PC-3 (cell line): ENCODE data around the gene MUTYH. TPM values are rescaled to one million over a fixed set of nuclear protein-coding genes. Genes with fewer than 3 reads are reported as not detected.
A peak's percentile ranks its signal among the peaks of the same experiment; 100 is the strongest.

Experiments used
- ATAC-seq: fragments of 200-7000 bp; cut with Tn5 transposase; 2 replicates; pipeline ENCODE4 v1.9.1; 2020; ENCODE audit warnings: mild to moderate bottlenecking, moderate library complexity
- BruUV-seq: library from RNA; stranded (reverse); fragments of 400-500 nt; replicated peaks from 2 replicates; lab custom pipeline; 2021; lab: Mats Ljungman, UMichigan
- CTCF ChIA-PET: fragments of 300-600 bp; sonication (Branson Sonifier 250); formaldehyde crosslinking; loops from one replicate; lab custom pipeline; 2022; ENCODE audit warnings: antibody characterized with exemption; lab: Charles Lee
- POLR2A ChIA-PET: fragments of 300-600 bp; sonication (Branson Sonifier 250); formaldehyde crosslinking; loops from one replicate; lab custom pipeline; 2022; ENCODE audit warnings: antibody characterized with exemption; ENCODE audit not compliant: unreplicated experiment; lab: Charles Lee
- DNase-seq: peaks from one replicate; pipeline ENCODE4 v3.0.0-alpha.2; 2015
- H2AFZ ChIP-seq: fragments of 300-600 bp; sonication (generic); 2 replicates; pipeline ENCODE4 v1.6.0; 2016; ENCODE audit warnings: antibody characterized with exemption, low read length
- H3F3A ChIP-seq: fragments of 300-600 bp; sonication (generic); one replicate; pipeline ENCODE4 v1.6.0; 2017; ENCODE audit warnings: antibody characterized with exemption, low read length, control low read depth, mild to moderate bottlenecking; ENCODE audit not compliant: unreplicated experiment
- H3K27ac ChIP-seq: fragments of 300-600 bp; sonication (generic); 2 replicates; pipeline ENCODE4 v1.5.1; 2016; ENCODE audit warnings: mild to moderate bottlenecking, low read length
- H3K27me3 ChIP-seq: fragments of 300-600 bp; sonication (generic); 2 replicates; pipeline ENCODE4 v1.6.1; 2016; ENCODE audit warnings: low read length, mixed read lengths
- H3K36me3 ChIP-seq: fragments of 300-600 bp; sonication (generic); 2 replicates; pipeline ENCODE4 v1.6.1; 2016; ENCODE audit warnings: low read depth, mixed run types, low read length, mixed read lengths
- H3K4me1 ChIP-seq: fragments of 300-600 bp; sonication (generic); 2 replicates; pipeline ENCODE4 v1.5.1; 2016; ENCODE audit warnings: low read length; ENCODE audit not compliant: insufficient read depth
- H3K4me2 ChIP-seq: fragments of 300-600 bp; sonication (generic); 2 replicates; pipeline ENCODE4 v1.6.0; 2016; ENCODE audit warnings: low read length
- H3K4me3 ChIP-seq: fragments of 300-600 bp; sonication (generic); 2 replicates; pipeline ENCODE4 v1.5.1; 2016; ENCODE audit warnings: mild to moderate bottlenecking, low read length, mixed read lengths
- H3K79me2 ChIP-seq: fragments of 300-600 bp; sonication (generic); 2 replicates; pipeline ENCODE4 v1.6.1; 2017; ENCODE audit warnings: low read length, mixed read lengths
- H3K9ac ChIP-seq: fragments of 300-600 bp; sonication (generic); 2 replicates; pipeline ENCODE4 v1.6.0; 2016; ENCODE audit warnings: mild to moderate bottlenecking, low read length
- H3K9me2 ChIP-seq: fragments of 300-600 bp; sonication (generic); replicated peaks from 2 replicates; pipeline ENCODE4 v1.6.1; 2016; ENCODE audit warnings: mixed run types, low read length, mixed read lengths
- H3K9me3 ChIP-seq: fragments of 300-600 bp; sonication (generic); 2 replicates; pipeline ENCODE4 v1.6.1; 2016; ENCODE audit warnings: low read length, mixed read lengths
- H4K20me1 ChIP-seq: fragments of 300-600 bp; sonication (generic); 2 replicates; pipeline ENCODE4 v1.6.1; 2016; ENCODE audit warnings: low read length, mixed read lengths
- CTCF ChIP-seq: fragments of 300-600 bp; sonication (generic); conservative IDR thresholded peaks from 2 replicates; pipeline ENCODE4 v1.5.1; 2017; ENCODE audit warnings: antibody characterized with exemption, low read depth, mild to moderate bottlenecking, low read length
- EZH2 ChIP-seq: fragments of 300-600 bp; sonication (generic); IDR thresholded peaks from one replicate; pipeline ENCODE4 v1.6.1; 2017; ENCODE audit warnings: antibody characterized with exemption, mild to moderate bottlenecking, low read length; ENCODE audit not compliant: unreplicated experiment
- EZH2phosphoT487 ChIP-seq: fragments of 300-600 bp; sonication (generic); IDR thresholded peaks from 2 replicates; pipeline ENCODE4 v1.6.1; 2018; ENCODE audit warnings: mild to moderate bottlenecking, antibody characterized with exemption, low read length, borderline replicate concordance
- intact Hi-C: fragments of 100-400 bp; cut with micrococcal nuclease; formaldehyde crosslinking; loops from 2 replicates; pipeline ENCODE4 v1.9.0; 2023
- total RNA-seq: library from RNA; depleted of rRNA; stranded (reverse); fragments of >200 nt; gene quantifications from 2 replicates; pipeline ENCODE4 v1.2.3, GENCODE V29; 2014

Gene MUTYH
- total RNA-seq, 1 experiment from 2014 or later: 22.8 TPM

DNA sequence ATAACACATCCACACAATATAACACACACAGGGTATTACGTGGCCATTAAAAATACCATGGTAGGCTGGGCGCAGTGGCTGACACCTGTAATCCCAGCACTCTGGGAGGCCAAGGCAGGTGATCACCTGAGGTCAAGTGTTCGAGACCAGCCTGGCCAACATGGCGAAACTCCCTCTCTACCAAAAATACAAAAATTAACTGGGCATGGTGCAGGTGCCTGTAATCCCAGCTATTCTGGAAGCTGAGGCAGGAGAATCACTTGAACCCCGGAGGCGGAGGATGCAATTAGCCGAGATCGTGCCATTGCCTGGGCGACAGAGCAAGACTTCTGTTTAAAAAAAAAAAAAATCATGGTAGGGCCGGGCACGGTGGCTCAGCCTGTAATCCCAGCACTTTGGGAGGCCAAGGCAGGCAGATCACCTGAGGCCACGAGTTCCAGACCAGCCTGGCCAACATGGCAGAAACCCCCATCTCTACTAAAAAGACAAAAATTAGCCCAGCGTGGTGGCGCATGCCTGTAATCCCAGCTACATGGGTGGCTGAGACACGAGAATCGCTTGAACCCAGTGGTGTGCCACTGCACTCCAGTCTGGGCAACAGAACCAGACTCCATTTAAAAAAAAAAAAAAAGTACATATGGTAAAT, 37.6 kb downstream of the MUTYH start:
- no peaks in the 10 kb centered on the region for H3K9me2 ChIP-seq
- no peaks in the 10 kb centered on the region for H3K36me3 ChIP-seq
- intact Hi-C loops: loop anchor here (1.0 to 5.0 kb wide), 6 partner anchors 38 to 510 kb away; partner anchors contain the start of genes MUTYH, TESK2, TOE1 and UROD
- peak overlapping the region; percentile 73 for H3K4me3 ChIP-seq
- ChIA-PET POLR2A (interaction anchor here (0.6 to 1.1 kb wide), 3 partner anchors 270 to 503 kb away, joined by 4 to 52 read pairs (median 15); partner anchors contain the start of genes PLK3 and UROD), CTCF (interaction anchor here (0.5 to 1.4 kb wide), 9 partner anchors 18 to 291 kb away, joined by 4 to 28 read pairs (median 13); partner anchors contain the start of genes HECTD3, MUTYH, TESK2 and TOE1)
- no peak for ATAC-seq
- no TSS peak for BruUV-seq
- no peak for TF ChIP-seq EZH2phosphoT487
- no peak for TF ChIP-seq EZH2
- TF ChIP-seq CTCF: no peak
- H3F3A ChIP-seq: peaks cover 7% of the 10 kb centered on the region
- no peaks in the 10 kb centered on the region for H3K9me3 ChIP-seq
- H3K4me1 ChIP-seq: peaks cover 22% of the 10 kb centered on the region
- DNase-seq: no peak
- H2AFZ ChIP-seq: peak overlapping the region; percentile 79; the same call in 1 of the 2 replicates
- peak overlapping the region; percentile 80 for H3K9ac ChIP-seq
- peak overlapping the region; percentile 84 for H3K4me2 ChIP-seq
- no peaks in the 10 kb centered on the region for H3K27me3 ChIP-seq
- 0 out of 2 replicates have a peak, but pooled peaks cover 5% of the 10 kb centered on the region for H3K79me2 ChIP-seq
- H4K20me1 ChIP-seq: no peaks in the 10 kb centered on the region
- H3K27ac ChIP-seq: peak overlapping the region; percentile 65; the same call in 1 of the 2 replicates

GRCh38 chr1:45300669-45300997, 39.6 kb downstream of the MUTYH start:
- no peaks in the 10 kb centered on the region for H3K36me3 ChIP-seq
- no peak overlapping the region for H3K9ac ChIP-seq
- H3K9me2 ChIP-seq: no peaks in the 10 kb centered on the region
- ChIA-PET POLR2A (no interaction called here), CTCF (interaction anchor here (1.2 to 1.6 kb wide), 2 partner anchors 282 to 286 kb away, joined by 5 read pairs; no protein-coding TSS in a partner anchor)
- peaks cover under 1% of the 10 kb centered on the region for H3F3A ChIP-seq
- H3K27me3 ChIP-seq: no peaks in the 10 kb centered on the region
- no peak for TF ChIP-seq CTCF
- no peak for TF ChIP-seq EZH2
- no peak for TF ChIP-seq EZH2phosphoT487
- intact Hi-C loops: loop anchor here (1.0 to 5.0 kb wide), 8 partner anchors 53 to 508 kb away; no protein-coding TSS in a partner anchor
- DNase-seq (no peak), ATAC-seq (no peak)
- H2AFZ ChIP-seq: no peak overlapping the region
- no peaks in the 10 kb centered on the region for H4K20me1 ChIP-seq
- peaks cover 10% of the 10 kb centered on the region for H3K4me1 ChIP-seq
- no peak overlapping the region for H3K4me3 ChIP-seq
- H3K79me2 ChIP-seq: 0 out of 2 replicates have a peak, but pooled peaks cover 5% of the 10 kb centered on the region
- no peak overlapping the region for H3K27ac ChIP-seq
- H3K4me2 ChIP-seq: no peak overlapping the region
- BruUV-seq: no TSS peak
- no peaks in the 10 kb centered on the region for H3K9me3 ChIP-seq
